ENCODE results near the gene PNPO. TPM values are rescaled to one million over a fixed set of nuclear protein-coding genes. Genes with fewer than 3 reads are reported as not detected.

The PNPO gene
- total and polyA plus RNA-seq, 2 of the 13 experiments (the other 11 are each of a cell fraction or from before 2014, with no cell fraction given), result 47.9 to 63.3 TPM

GRCh38 chr17:47956791-47957590 is 15.6 kb downstream of the PNPO start (continued):
- TF ChIP-seq THAP8 (CRISPR knock-in tag; IDR thresholded peaks at IDR 0.05; ENCODE audit: borderline replicate concordance) (peak; percentile 51; the same call in 1 of the 2 replicates), TAF1 (CRISPR knock-in tag; IDR thresholded peaks at IDR 0.05) (peak; percentile 53; the same call in 1 of the 2 replicates), PRDM10 (CRISPR knock-in tag; IDR thresholded peaks at IDR 0.05; ENCODE audit: low read depth) (0 out of 2 replicates have a peak, but pooled peaks have one; percentile 50), ZFAT (CRISPR knock-in tag; conservative IDR thresholded peaks at IDR 0.05) (no peak), ZBTB20 (CRISPR knock-in tag; IDR thresholded peaks at IDR 0.05; ENCODE audit: borderline replicate concordance, low read depth) (peak; percentile 17; the same call in 1 of the 2 replicates), ERF (CRISPR knock-in tag; IDR thresholded peaks at IDR 0.05) (no peak), ZNF18 (CRISPR knock-in tag; IDR thresholded peaks at IDR 0.05; ENCODE audit: insufficient replicate concordance) (no peak), CBX2 (IDR thresholded peaks at IDR 0.05; ENCODE audit: low read depth, low read length) (no peak), CBX2 (CRISPR knock-in tag; IDR thresholded peaks at IDR 0.05; ENCODE audit: low read depth) (no peak), ZNF382 (CRISPR knock-in tag; IDR thresholded peaks at IDR 0.05; ENCODE audit: borderline replicate concordance) (no peak), FOXK2 (IDR thresholded peaks at IDR 0.05) (no peak), ZNF703 (CRISPR knock-in tag; IDR thresholded peaks at IDR 0.05; ENCODE audit: borderline replicate concordance) (no peak), PATZ1 (CRISPR knock-in tag; IDR thresholded peaks at IDR 0.05) (peak; percentile 87), FOXC1 (CRISPR knock-in tag; IDR thresholded peaks at IDR 0.05; ENCODE audit: borderline replicate concordance) (peak; percentile 18; the same call in 1 of the 2 replicates), ZMYM4 (CRISPR knock-in tag; IDR thresholded peaks at IDR 0.05) (peak; percentile 10; the same call in 1 of the 2 replicates)
- TF ChIP-seq, protein P1, sequence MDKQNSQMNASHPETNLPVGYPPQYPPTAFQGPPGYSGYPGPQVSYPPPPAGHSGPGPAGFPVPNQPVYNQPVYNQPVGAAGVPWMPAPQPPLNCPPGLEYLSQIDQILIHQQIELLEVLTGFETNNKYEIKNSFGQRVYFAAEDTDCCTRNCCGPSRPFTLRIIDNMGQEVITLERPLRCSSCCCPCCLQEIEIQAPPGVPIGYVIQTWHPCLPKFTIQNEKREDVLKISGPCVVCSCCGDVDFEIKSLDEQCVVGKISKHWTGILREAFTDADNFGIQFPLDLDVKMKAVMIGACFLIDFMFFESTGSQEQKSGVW (CRISPR knock-in tag; IDR thresholded peaks at IDR 0.05; ENCODE audit: borderline replicate concordance), result no peak
- TF ChIP-seq, protein P2, sequence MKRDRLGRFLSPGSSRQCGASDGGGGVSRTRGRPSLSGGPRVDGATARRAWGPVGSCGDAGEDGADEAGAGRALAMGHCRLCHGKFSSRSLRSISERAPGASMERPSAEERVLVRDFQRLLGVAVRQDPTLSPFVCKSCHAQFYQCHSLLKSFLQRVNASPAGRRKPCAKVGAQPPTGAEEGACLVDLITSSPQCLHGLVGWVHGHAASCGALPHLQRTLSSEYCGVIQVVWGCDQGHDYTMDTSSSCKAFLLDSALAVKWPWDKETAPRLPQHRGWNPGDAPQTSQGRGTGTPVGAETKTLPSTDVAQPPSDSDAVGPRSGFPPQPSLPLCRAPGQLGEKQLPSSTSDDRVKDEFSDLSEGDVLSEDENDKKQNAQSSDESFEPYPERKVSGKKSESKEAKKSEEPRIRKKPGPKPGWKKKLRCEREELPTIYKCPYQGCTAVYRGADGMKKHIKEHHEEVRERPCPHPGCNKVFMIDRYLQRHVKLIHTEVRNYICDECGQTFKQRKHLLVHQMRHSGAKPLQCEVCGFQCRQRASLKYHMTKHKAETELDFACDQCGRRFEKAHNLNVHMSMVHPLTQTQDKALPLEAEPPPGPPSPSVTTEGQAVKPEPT (CRISPR knock-in tag; IDR thresholded peaks at IDR 0.05; ENCODE audit: low read depth), result 0 out of 2 replicates have a peak, but pooled peaks have one; percentile 27
